OCI-LY7 (cell line): ENCODE data around the gene MGRN1. TPM values are rescaled to one million over a fixed set of nuclear protein-coding genes. Genes with fewer than 3 reads are reported as not detected.

Experiments used
- BruUV-seq: library from RNA; stranded (reverse); fragments of 400-500 nt; replicated peaks from 2 replicates; lab custom pipeline; 2021; lab: Mats Ljungman, UMichigan
- CTCF ChIA-PET: fragments of 300-600 bp; sonication (Branson Sonifier 250); formaldehyde crosslinking; loops from one replicate; lab custom pipeline; 2022; ENCODE audit warnings: antibody characterized with exemption; ENCODE audit not compliant: unreplicated experiment; lab: Charles Lee
- POLR2A ChIA-PET: fragments of 300-600 bp; sonication (Branson Sonifier 250); formaldehyde crosslinking; loops from one replicate; lab custom pipeline; 2022; ENCODE audit warnings: antibody characterized with exemption; lab: Charles Lee
- DNase-seq: peaks from one replicate; pipeline ENCODE4 v3.0.0-alpha.2; 2015; ENCODE audit warnings: low spot score
- H2AFZ ChIP-seq: fragments of 200-600 bp; sonication (generic), shearing (Covaris generic); 2 replicates; pipeline ENCODE4 v1.6.1; 2014; ENCODE audit warnings: mild to moderate bottlenecking, antibody characterized with exemption, low read length, moderate library complexity
- H3K27ac ChIP-seq: fragments of 200-600 bp; sonication (generic); 2 replicates; pipeline ENCODE4 v1.5.1; 2014; ENCODE audit warnings: mixed run types, low read depth, mild to moderate bottlenecking, moderate library complexity, low read length, inconsistent platforms; ENCODE audit not compliant: poor library complexity, severe bottlenecking
- H3K36me3 ChIP-seq: fragments of 200-600 bp; sonication (generic); 2 replicates; pipeline ENCODE4 v1.6.1; 2014; ENCODE audit warnings: mild to moderate bottlenecking, antibody characterized with exemption, low read length, moderate library complexity, mixed read lengths; ENCODE audit not compliant: insufficient read depth
- H3K4me1 ChIP-seq: fragments of 200-600 bp; sonication (generic); 2 replicates; pipeline ENCODE4 v1.5.1; 2014; ENCODE audit warnings: mild to moderate bottlenecking, low read length; ENCODE audit not compliant: insufficient read depth, poor library complexity, severe bottlenecking
- H3K4me2 ChIP-seq: fragments of 200-600 bp; sonication (generic); 2 replicates; pipeline ENCODE4 v1.6.1; 2014; ENCODE audit warnings: mild to moderate bottlenecking, low read length
- H3K4me3 ChIP-seq: fragments of 200-600 bp; sonication (generic); 2 replicates; pipeline ENCODE4 v1.5.1; 2014; ENCODE audit warnings: mild to moderate bottlenecking, low read depth, low read length; ENCODE audit not compliant: poor library complexity, severe bottlenecking
- H3K79me2 ChIP-seq: fragments of 200-600 bp; sonication (generic); 2 replicates; pipeline ENCODE4 v1.6.1; 2016; ENCODE audit warnings: low read depth, mild to moderate bottlenecking, low read length, moderate library complexity, mixed read lengths; ENCODE audit not compliant: insufficient read depth
- H3K9me2 ChIP-seq: fragments of 200-600 bp; sonication (generic); 2 replicates; pipeline ENCODE4 v1.6.1; 2016; ENCODE audit warnings: mild to moderate bottlenecking, low read length, mixed read lengths; ENCODE audit not compliant: insufficient read depth
- H3K9me3 ChIP-seq: fragments of 200-600 bp; sonication (generic); 2 replicates; pipeline ENCODE4 v1.6.1; 2014; ENCODE audit warnings: mild to moderate bottlenecking, mixed run types, low read length, mixed read lengths
- H4K20me1 ChIP-seq: fragments of 200-600 bp; sonication (generic); 2 replicates; pipeline ENCODE4 v1.6.1; 2014; ENCODE audit warnings: mild to moderate bottlenecking, antibody characterized with exemption, low read length, moderate library complexity, mixed read lengths; ENCODE audit not compliant: insufficient read depth
- CTCF ChIP-seq: fragments of 200-600 bp; sonication (generic); conservative IDR thresholded peaks from 2 replicates; pipeline ENCODE4 v1.5.1; 2014; ENCODE audit warnings: mild to moderate bottlenecking, antibody characterized with exemption, low read length, moderate library complexity, mixed read lengths
- EZH2phosphoT487 ChIP-seq: fragments of 200-600 bp; sonication (generic); IDR thresholded peaks from 2 replicates; pipeline ENCODE4 v1.6.1; 2018; ENCODE audit warnings: low read depth, borderline replicate concordance, mild to moderate bottlenecking, mixed run types, antibody characterized with exemption, low read length, moderate library complexity, mixed read lengths
- intact Hi-C: fragments of 100-400 bp; cut with micrococcal nuclease; formaldehyde crosslinking; loops from one replicate; pipeline ENCODE4 v1.10.0; 2022; ENCODE audit not compliant: unreplicated experiment
- total RNA-seq, 2 experiments: library from RNA; depleted of rRNA in 1 of 2; stranded (reverse); fragments of >200 nt in 1 of 2; shearing (Covaris generic) in 1 of 2; gene quantifications; 2 replicates each; pipeline ENCODE4 v1.2.3, GENCODE V29; 2014 to 2022

Gene MGRN1
- total RNA-seq, 2 experiments from 2014 or later: 14.1 to 43.1 TPM

- DNase-seq: no peak
- H3K4me2 ChIP-seq: no peak overlapping the region
- H2AFZ ChIP-seq: no peak overlapping the region
- intact Hi-C loops: no loop called here
- ChIA-PET CTCF (no interaction called here), POLR2A (no interaction called here)
- no peak overlapping the region for H3K4me3 ChIP-seq
- BruUV-seq: no TSS peak
- H3K9me3 ChIP-seq: no peaks in the 10 kb centered on the region
- H4K20me1 ChIP-seq: no peaks in the 10 kb centered on the region; the same call in 1 of the 2 replicates
- H3K9me2 ChIP-seq: no peaks in the 10 kb centered on the region
- H3K79me2 ChIP-seq: peaks cover 16% of the 10 kb centered on the region; the same call in 1 of the 2 replicates
- TF ChIP-seq CTCF (no peak), EZH2phosphoT487 (no peak)
- H3K36me3 ChIP-seq: peaks cover 17% of the 10 kb centered on the region
- H3K27ac ChIP-seq: no peak overlapping the region
- no peaks in the 10 kb centered on the region for H3K4me1 ChIP-seq
These were observed 10.1 kb downstream of the MGRN1 start for GRCh38 chr16:4634768-4635167.

GRCh38 chr16:4636196-4636595, 11.6 kb downstream of the MGRN1 start:
- no peak overlapping the region for H3K4me2 ChIP-seq
- no peaks in the 10 kb centered on the region for H3K9me3 ChIP-seq
- no peaks in the 10 kb centered on the region for H3K4me1 ChIP-seq
- ChIA-PET CTCF (interaction anchor here (0.6 to 0.9 kb wide), 2 partner anchors 12 to 340 kb away, joined by 3 read pairs; partner anchors contain the start of gene MGRN1), POLR2A (interaction anchor here (0.7 kb wide), 1 partner anchor 12 kb away, joined by 4 read pairs; the partner anchor contains the start of gene MGRN1)
- no peak overlapping the region for H2AFZ ChIP-seq
- no TSS peak for BruUV-seq
- no peak overlapping the region for H3K27ac ChIP-seq
- no peak for TF ChIP-seq CTCF
- TF ChIP-seq EZH2phosphoT487: no peak
- H3K4me3 ChIP-seq: no peak overlapping the region
- H3K36me3 ChIP-seq: peaks cover 11% of the 10 kb centered on the region
- no peak for DNase-seq
- intact Hi-C loops: no loop called here
- H3K79me2 ChIP-seq: peaks cover 9% of the 10 kb centered on the region; the same call in 1 of the 2 replicates
- no peaks in the 10 kb centered on the region for H3K9me2 ChIP-seq
- no peaks in the 10 kb centered on the region; the same call in 1 of the 2 replicates for H4K20me1 ChIP-seq

- Histone ChIP-seq H3K4me1 (no peaks in the 10 kb centered on the region), H3K9me3 (no peaks in the 10 kb centered on the region), H2AFZ (no peak overlapping the region), H3K27ac (no peak overlapping the region), H3K4me3 (no peak overlapping the region), H4K20me1 (no peaks in the 10 kb centered on the region; the same call in 1 of the 2 replicates), H3K4me2 (no peak overlapping the region), H3K36me3 (peaks cover 5% of the 10 kb centered on the region; the same call in 1 of the 2 replicates), H3K9me2 (no peaks in the 10 kb centered on the region), H3K79me2 (no peaks in the 10 kb centered on the region)
- POLR2A ChIA-PET: no interaction called here
- BruUV-seq: no TSS peak
- intact Hi-C loops: no loop called here
- no peak for DNase-seq
- CTCF ChIA-PET: no interaction called here
- TF ChIP-seq CTCF (no peak), EZH2phosphoT487 (no peak)
These were observed 13.0 kb downstream of the MGRN1 start for GRCh38 chr16:4637501-4638166.
